DOHH2 (cell line): Measurements from ENCODE around the gene ENOX1.

Source experiments
- H3F3A ChIP-seq: fragments of 200-600 bp; sonication (generic), shearing (Covaris generic); 2 replicates; pipeline ENCODE4 v1.6.0; 2016; ENCODE audit warnings: antibody characterized with exemption, mild to moderate bottlenecking; ENCODE audit not compliant: control insufficient read depth, insufficient read depth
- H3K27ac ChIP-seq: fragments of 200-600 bp; sonication (generic); 2 replicates; pipeline ENCODE4 v1.5.1; 2014; ENCODE audit warnings: low read depth, mild to moderate bottlenecking, low read length, moderate library complexity
- H3K27me3 ChIP-seq: fragments of 200-600 bp; sonication (generic); 2 replicates; pipeline ENCODE4 v1.6.1; 2014; ENCODE audit warnings: mild to moderate bottlenecking, low read length, mixed read lengths; ENCODE audit not compliant: control insufficient read depth
- H3K36me3 ChIP-seq: fragments of 200-600 bp; sonication (generic); 2 replicates; pipeline ENCODE4 v1.6.1; 2014; ENCODE audit warnings: mild to moderate bottlenecking, low read length, moderate library complexity, mixed read lengths; ENCODE audit not compliant: control insufficient read depth
- H3K4me1 ChIP-seq: fragments of 200-600 bp; sonication (generic); 2 replicates; pipeline ENCODE4 v1.6.1; 2014; ENCODE audit warnings: mild to moderate bottlenecking, low read length, mixed read lengths; ENCODE audit not compliant: control insufficient read depth
- H3K4me2 ChIP-seq: fragments of 200-600 bp; sonication (generic); 2 replicates; pipeline ENCODE4 v1.6.0; 2014; ENCODE audit warnings: mild to moderate bottlenecking, low read length, moderate library complexity
- H3K4me3 ChIP-seq: fragments of 200-600 bp; sonication (generic); 2 replicates; pipeline ENCODE4 v1.5.1; 2014; ENCODE audit warnings: mild to moderate bottlenecking, low read length, mixed read lengths
- H3K79me2 ChIP-seq: fragments of 200-600 bp; sonication (generic); 2 replicates; pipeline ENCODE4 v1.6.1; 2014; ENCODE audit warnings: mild to moderate bottlenecking, low read length, mixed read lengths; ENCODE audit not compliant: control insufficient read depth
- H3K9me2 ChIP-seq: fragments of 200-600 bp; sonication (generic); replicated peaks from 2 replicates; pipeline ENCODE4 v1.6.1; 2014; ENCODE audit warnings: mild to moderate bottlenecking, low read length, mixed read lengths; ENCODE audit not compliant: control insufficient read depth
- H3K9me3 ChIP-seq: fragments of 200-600 bp; sonication (generic); 2 replicates; pipeline ENCODE4 v1.6.1; 2014; ENCODE audit warnings: antibody characterized with exemption, low read length, mixed read lengths; ENCODE audit not compliant: control insufficient read depth, insufficient read depth
- H4K20me1 ChIP-seq: fragments of 200-600 bp; sonication (generic); 2 replicates; pipeline ENCODE4 v1.6.0; 2014; ENCODE audit warnings: low read depth, mild to moderate bottlenecking, antibody characterized with exemption, low read length, moderate library complexity; ENCODE audit not compliant: control insufficient read depth, insufficient read depth
- EZH2phosphoT487 ChIP-seq: fragments of 200-600 bp; sonication (generic); IDR thresholded peaks from 2 replicates; pipeline ENCODE4 v1.6.1; 2017; ENCODE audit warnings: borderline replicate concordance, mild to moderate bottlenecking, antibody characterized with exemption, low read length, moderate library complexity, mixed read lengths
- TF ChIP-seq, protein P1 (sequence below): fragments of 200-600 bp; sonication (generic); IDR thresholded peaks from one replicate; pipeline ENCODE4 v1.5.1; 2014; ENCODE audit warnings: antibody characterized with exemption, mild to moderate bottlenecking, low read depth, low read length; ENCODE audit not compliant: poor library complexity, severe bottlenecking

ENOX1 gene

GRCh38 chr13:43239275-43239840 is 547.4 kb downstream of the ENOX1 start:
- Histone ChIP-seq H3F3A (no peaks in the 10 kb centered on the region), H3K79me2 (no peaks in the 10 kb centered on the region), H3K36me3 (no peaks in the 10 kb centered on the region), H3K27me3 (no peaks in the 10 kb centered on the region), H3K4me2 (no peak overlapping the region), H4K20me1 (no peaks in the 10 kb centered on the region), H3K9me3 (no peaks in the 10 kb centered on the region), H3K4me1 (0 out of 2 replicates have a peak, but pooled peaks cover 8% of the 10 kb centered on the region), H3K27ac (no peak overlapping the region), H3K9me2 (no peaks in the 10 kb centered on the region), H3K4me3 (no peak overlapping the region)
- no peak for TF ChIP-seq EZH2phosphoT487
- TF ChIP-seq, protein P1, sequence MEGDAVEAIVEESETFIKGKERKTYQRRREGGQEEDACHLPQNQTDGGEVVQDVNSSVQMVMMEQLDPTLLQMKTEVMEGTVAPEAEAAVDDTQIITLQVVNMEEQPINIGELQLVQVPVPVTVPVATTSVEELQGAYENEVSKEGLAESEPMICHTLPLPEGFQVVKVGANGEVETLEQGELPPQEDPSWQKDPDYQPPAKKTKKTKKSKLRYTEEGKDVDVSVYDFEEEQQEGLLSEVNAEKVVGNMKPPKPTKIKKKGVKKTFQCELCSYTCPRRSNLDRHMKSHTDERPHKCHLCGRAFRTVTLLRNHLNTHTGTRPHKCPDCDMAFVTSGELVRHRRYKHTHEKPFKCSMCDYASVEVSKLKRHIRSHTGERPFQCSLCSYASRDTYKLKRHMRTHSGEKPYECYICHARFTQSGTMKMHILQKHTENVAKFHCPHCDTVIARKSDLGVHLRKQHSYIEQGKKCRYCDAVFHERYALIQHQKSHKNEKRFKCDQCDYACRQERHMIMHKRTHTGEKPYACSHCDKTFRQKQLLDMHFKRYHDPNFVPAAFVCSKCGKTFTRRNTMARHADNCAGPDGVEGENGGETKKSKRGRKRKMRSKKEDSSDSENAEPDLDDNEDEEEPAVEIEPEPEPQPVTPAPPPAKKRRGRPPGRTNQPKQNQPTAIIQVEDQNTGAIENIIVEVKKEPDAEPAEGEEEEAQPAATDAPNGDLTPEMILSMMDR = no peak

DNA sequence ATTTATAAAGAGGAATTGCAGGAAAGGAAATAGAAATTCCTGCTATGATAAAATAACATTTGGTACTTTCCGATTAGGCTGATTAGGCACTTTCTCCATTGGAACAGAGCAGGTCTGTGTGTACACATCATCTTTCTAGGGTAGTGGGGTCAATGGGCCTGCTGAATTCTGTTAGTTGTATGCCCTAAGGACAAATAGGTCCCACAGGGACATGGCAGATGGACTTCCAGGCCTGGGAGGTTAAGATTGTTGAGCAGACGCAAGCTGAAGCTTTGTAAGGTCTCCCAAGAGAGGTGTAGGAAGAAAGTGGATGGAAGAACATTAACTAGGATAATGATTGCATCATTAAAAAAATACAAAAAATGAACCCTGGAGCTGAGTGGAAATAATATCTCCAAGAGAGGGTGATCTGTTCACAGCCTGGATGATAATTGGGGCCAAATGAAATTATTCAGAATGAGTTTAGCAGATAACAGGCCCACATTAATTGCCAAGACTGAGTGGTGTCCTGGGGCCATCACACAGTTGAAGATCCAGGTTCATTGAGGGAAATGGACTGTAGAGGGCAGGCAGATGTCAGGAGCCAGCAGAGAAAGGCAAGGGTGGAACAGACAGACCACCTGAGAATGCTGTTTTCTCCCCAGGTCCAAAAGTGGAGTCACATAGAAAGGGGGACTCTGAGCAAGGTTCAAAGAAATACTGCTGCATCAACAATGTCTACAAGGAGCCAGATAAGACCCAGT is 548.3 kb downstream of the ENOX1 start:
- TF ChIP-seq, protein P1 = no peak
- no peak for TF ChIP-seq EZH2phosphoT487
- Histone ChIP-seq H3K36me3 (no peaks in the 10 kb centered on the region), H3K79me2 (no peaks in the 10 kb centered on the region), H3K4me2 (no peak overlapping the region), H4K20me1 (no peaks in the 10 kb centered on the region), H3K27ac (no peak overlapping the region), H3F3A (no peaks in the 10 kb centered on the region), H3K4me1 (0 out of 2 replicates have a peak, but pooled peaks cover 8% of the 10 kb centered on the region), H3K27me3 (no peaks in the 10 kb centered on the region), H3K9me3 (no peaks in the 10 kb centered on the region), H3K4me3 (no peak overlapping the region), H3K9me2 (no peaks in the 10 kb centered on the region)

DNA sequence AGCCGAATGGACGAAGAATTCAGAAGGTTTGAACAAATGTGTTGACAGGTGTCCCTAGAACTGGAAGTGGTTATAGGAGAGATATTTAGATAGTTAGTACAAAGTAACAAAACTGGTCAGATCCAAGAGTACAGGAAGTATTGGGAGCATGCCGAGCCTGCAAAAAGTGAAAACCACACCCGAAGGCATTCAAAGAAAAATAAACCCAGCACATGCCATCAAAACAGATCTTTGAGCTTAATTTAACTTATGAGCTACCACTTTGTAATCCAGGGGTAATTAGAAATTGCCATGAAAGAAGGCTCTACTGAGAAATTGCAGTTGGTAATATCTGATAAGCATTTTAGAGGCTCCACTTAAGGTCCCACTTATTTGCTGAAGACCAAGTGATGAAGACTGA is 549.2 kb downstream of the ENOX1 start:
- H3K36me3 ChIP-seq = no peaks in the 10 kb centered on the region
- no peak overlapping the region for H3K4me2 ChIP-seq
- 0 out of 2 replicates have a peak, but pooled peaks cover 8% of the 10 kb centered on the region for H3K4me1 ChIP-seq
- no peaks in the 10 kb centered on the region for H3K27me3 ChIP-seq
- H3K27ac ChIP-seq = no peak overlapping the region
- no peaks in the 10 kb centered on the region for H3K79me2 ChIP-seq
- no peaks in the 10 kb centered on the region for H3K9me3 ChIP-seq
- no peaks in the 10 kb centered on the region for H3K9me2 ChIP-seq
- H3F3A ChIP-seq = no peaks in the 10 kb centered on the region
- no peaks in the 10 kb centered on the region for H4K20me1 ChIP-seq
- no peak overlapping the region for H3K4me3 ChIP-seq
- TF ChIP-seq, protein P1 = no peak
- no peak for TF ChIP-seq EZH2phosphoT487
